Medulla oblongata (tissue), 1 donor: ENCODE results near the gene PRDM16.

Experiments used
- DNase-seq: peaks from one replicate; pipeline ENCODE4 v3.0.0-alpha.2; 2015; ENCODE audit errors: extremely low spot score

PRDM16 gene

GRCh38 chr1:3460672-3461131 is 391.7 kb downstream of the PRDM16 start:
- DNase-seq = no peak

- DNase-seq = no peak
These were observed 392.4 kb downstream of the PRDM16 start for GRCh38 chr1:3461238-3461933.

DNA sequence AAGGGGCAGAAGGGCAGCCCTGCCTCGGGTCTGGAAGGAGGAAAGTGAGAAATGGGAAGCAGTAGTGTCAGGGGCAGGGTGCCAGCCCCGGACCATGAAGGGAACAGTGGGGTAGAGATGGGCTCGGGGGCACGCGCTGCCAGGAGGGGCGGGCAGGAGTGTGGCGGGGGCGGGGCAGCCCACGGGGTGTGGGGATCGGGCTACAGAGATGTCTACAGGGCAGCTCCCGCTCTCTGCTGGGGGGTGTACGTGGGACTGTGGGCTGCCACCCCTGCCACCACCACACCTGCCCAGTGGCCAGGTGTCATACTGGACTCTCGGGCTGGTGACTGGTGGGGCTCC is 392.9 kb downstream of the PRDM16 start:
- no peak for DNase-seq

DNA sequence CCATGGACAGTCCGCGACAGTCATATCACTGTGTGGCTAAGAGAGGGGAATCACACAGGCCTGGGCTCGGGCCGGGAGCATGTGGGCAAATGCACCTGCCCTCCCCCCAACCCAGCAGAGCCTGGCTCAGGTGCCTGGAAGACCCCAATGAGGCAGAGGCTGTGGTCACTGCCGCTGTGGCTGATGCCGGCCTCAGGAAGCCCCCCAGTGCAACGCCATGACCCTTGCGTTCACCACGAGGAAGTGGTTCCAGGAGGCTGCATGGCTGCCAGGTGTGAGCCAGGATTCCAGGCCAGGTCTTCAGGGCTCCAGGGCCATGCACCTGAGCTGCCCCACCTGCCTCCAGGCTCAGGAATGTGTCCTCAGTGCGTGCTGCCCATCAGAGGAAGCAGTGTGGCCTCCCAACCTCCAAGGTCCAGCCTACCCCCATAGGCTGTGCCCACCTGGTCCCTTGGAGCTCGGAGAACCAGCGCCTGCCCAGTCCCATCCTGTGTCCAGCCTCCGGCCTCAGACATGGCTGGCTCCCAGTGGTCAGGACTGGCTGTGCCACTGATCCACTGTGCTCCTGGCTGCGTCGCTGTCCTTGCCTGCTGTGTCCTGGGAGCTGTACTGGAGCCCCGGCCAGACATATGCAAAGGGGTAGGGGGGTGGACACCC is 393.5 kb downstream of the PRDM16 start:
- no peak for DNase-seq

DNA sequence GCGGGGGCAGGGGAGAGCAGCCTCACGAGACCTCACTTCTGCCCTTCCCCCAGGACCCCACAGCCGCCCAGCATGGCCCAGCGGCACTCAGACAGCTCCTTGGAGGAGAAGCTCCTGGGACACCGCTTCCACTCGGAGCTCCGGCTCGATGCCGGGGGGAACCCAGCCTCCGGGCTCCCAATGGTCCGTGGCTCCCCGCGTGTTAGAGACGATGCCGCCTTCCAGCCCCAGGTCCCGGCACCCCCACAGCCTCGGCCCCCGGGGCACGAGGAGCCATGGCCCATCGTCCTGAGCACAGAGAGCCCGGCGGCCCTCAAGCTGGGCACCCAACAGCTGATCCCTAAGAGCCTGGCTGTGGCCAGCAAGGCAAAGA is 394.0 kb downstream of the PRDM16 start:
- no peak for DNase-seq

DNA sequence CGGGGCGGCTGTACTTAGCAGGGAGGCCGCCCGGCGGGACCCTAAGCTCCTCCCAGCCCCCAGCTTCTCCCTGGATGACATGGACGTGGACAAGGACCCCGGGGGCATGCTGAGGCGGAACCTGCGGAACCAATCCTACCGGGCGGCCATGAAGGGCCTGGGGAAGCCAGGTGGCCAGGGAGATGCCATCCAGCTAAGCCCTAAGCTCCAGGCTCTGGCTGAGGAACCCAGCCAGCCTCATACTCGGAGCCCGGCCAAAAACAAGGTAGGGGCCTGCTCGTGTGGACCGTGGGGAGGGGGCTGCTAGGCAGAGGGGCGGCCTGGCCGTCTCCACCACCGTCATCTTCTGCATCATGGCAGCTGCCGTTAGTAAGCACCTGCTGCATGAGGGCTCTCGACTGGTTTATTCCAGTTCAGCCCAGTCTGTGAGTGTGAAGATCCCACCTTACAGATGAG is 394.4 kb downstream of the PRDM16 start:
- no peak for DNase-seq

DNA sequence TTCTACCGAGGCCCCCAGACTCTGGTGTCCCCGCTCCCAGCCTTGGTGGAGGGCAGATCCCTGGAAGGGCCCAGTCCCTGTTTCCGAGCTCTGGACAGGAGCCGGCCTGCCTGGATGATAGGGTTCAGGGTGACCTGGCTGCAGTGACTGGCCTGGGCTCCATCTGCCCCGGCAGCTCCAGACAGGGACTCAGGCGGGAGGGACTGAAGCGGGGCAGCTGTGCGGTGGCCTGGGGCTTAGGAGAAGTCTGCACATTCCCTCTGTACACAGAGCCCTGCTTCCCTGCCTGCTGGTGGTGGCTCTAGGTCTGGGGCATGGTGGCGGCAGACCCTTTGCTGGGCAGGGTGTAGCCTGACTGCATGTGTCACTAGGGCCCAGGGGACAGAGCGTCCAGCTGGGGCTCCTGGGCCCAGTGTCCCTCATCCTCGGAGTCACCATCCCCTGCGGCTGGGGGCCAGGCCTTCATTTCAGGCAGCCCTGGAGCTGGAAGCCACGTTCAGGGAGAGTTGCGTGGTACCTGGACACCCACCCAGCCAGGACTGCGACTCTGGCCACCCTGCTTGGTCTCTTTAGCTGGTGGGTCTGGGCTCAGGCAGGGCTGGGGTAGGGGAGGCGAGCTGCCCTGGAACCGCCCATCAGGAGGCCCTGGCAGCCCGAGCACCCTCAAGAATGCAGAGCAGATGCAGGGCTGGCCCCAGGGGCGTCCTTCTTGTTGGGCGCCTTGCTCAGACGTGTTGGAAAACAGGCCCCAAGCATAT is 395.1 kb downstream of the PRDM16 start:
- no peak for DNase-seq

GRCh38 chr1:3464649-3465025 is 395.6 kb downstream of the PRDM16 start:
- DNase-seq = no peak

- no peak for DNase-seq
These were observed 396.3 kb downstream of the PRDM16 start for GRCh38 chr1:3465091-3465934.

DNA sequence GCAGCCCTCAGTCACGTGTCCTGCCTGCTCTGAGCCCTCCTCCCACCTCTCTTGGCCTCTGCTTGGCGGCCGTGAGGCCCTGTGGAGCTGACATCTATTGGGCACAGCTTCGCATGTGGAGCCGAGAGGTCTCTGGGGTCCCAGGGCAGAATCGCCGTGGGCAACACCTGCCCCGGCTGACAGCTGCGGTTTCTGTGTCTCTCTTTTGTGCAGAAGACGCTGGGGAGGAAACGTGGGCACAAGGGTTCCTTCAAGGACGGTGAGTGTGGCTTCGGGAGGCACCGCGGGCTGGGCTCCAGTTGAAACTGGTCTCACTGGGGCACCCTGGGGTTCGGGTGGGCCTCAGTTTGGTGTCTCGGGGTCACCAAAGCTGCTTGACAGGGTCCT is 396.9 kb downstream of the PRDM16 start:
- no peak for DNase-seq

DNA sequence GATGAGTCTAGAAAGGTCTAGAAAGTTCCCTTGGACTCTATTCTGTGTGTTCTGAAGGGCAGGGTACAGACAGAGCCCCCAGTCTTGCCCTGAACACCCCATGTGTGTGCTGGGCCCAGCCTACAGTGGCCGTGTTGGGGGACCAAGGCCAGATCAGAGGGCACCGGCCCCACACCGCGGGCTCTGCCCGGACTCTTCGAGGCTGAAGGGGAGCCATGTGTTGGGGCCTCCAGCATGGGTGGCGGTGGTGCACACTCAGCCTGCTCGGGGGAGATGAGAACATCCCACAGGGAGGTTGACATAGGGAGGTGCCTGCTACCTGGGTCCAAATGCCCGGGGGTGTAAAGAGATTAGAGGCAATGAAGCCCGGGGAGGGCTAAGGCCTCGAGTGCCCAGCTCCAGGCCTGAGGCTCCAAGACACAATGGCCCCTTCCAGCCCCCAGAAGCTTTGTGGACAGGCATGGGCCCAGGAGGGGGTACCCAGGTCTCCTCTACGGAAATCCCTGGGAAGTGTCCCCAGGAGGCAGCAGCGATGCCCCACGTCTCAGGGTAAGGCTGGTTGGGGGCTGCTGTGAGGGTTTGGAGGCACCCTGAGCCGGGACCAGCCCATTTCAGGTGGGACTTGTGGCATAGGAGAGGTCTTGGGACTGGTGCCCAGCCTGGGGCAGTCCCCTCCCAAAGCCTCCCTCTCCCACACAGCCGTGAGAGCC is 397.5 kb downstream of the PRDM16 start:
- no peak for DNase-seq

GRCh38 chr1:3467096-3468036 is 398.4 kb downstream of the PRDM16 start:
- no peak for DNase-seq

DNA sequence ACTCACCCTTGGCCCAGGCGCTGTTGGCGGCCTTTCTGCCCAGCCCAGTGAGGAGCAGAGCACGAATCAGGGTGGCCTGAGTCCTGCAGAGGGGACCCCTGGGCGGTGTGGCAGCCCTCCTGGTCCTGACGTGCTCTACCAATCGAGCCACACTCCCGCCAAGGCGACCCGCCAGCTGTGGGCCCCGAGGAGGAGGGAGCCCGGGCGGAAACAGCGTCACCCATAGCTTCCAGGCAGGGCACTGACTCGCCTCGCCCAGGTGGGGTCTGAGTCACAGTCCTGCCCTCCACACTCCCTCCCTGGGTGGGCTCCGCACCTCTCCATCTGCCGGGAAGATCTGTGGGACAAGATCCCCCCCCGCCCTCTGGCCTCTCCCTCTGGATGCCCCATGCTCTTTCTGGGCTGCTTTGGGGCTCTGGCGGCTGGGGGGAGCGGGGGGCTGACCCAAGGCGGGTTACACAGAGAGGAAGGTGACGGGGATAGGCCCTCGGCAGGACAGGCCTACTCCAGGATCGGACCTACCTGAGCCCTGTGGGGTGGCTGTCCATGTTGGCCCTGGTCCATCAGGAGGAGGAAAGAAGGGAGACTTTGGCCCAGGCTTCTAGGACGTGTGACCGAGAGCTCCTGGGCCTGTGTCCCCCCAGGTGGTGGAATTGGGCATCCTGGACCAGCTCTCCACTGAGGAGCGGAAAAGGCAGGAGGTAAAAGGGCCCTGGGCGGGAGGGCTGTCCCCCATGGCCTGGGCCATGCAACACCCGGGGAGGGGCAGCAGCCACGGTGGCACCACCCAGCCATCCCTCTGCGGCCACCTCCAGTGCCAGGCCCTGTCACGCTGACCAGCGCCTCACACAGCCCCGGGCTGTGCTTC is 399.5 kb downstream of the PRDM16 start:
- DNase-seq = no peak

- no peak for DNase-seq
These were observed 400.3 kb downstream of the PRDM16 start for GRCh38 chr1:3469104-3469848.

DNA sequence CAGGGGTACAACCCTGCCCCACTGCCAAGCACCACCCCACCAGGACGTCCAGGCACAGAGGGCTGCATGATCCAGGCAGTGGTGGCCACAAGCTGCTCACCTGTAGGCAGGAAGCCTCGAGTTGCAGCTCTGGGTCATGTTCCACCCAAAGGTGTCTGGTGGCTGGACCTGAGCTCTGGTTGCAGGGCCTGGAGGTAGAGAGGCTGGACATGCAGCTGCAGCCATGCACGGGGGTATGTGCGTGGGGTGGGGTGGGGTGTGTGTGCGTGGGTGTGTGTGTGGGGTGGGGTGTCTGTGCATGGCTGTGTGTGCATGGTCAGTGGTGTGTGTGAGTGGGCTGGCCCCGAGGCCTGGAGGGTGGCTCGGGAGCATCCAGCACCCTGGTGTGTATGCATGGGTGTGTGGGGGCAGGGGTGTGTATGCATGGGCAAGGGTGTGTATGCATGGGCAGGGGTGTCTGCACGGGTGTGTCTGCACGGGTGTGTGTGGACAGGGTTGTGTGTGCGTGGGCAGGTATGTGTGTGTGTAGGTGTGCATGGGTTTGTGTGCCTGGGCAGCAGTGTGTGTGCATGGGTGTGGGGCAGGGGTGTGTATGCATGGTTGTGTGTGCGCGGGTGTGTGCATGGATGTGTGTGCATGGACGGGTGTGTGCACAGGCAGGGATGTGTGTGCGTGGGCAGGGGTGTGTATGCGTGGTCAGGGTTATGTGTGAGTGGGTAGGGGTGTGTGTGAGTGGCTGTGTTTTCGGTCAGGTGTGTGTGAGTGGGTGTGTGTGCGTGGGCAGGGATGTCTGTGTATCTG is 401.0 kb downstream of the PRDM16 start:
- no peak for DNase-seq

GRCh38 chr1:3470650-3471355 is 401.8 kb downstream of the PRDM16 start:
- no peak for DNase-seq
